ENCODE results near the gene REG4. TPM values are rescaled to one million over a fixed set of nuclear protein-coding genes. Genes with fewer than 3 reads are reported as not detected.
"Not testable (repeated sequence)": the region's sequence is repeated elsewhere in the genome, so short reads cannot be mapped to it uniquely, and the experiment has no call there.

Gene REG4
- total and polyA plus RNA-seq, 4 donors = 0.08 TPM; not detected in 3

GRCh38 chr1:119838236-119838635 is 27.0 kb upstream of the REG4 start:
- no peak overlapping the region for H3K9ac ChIP-seq (ENCODE audit: insufficient read depth in 1 of 2, low read length in 2 of 2)
- no peaks in the 10 kb centered on the region for H3K36me3 ChIP-seq (ENCODE audit: control insufficient read depth in 4 of 4, insufficient read depth in 4 of 4, low read length in 4 of 4)
- H3K9me3 ChIP-seq (ENCODE audit: control insufficient read depth in 4 of 4, insufficient read depth in 3 of 4, low read length in 3 of 4) = no peaks in the 10 kb centered on the region
- DNase-seq = no peak
- no peak overlapping the region for H3K27ac ChIP-seq (ENCODE audit: low read depth in 1 of 2, low read length in 1 of 2)
- 52 to 55% methylated on average over 3 of the region's 3 CpGs for WGBS, 2 donors
- H3K4me1 ChIP-seq (ENCODE audit: control insufficient read depth in 5 of 5, insufficient read depth in 5 of 5, low read length in 5 of 5) = no peaks in the 10 kb centered on the region
- ATAC-seq (ENCODE audit: insufficient read depth, low FRiP score) = no peak
- TF ChIP-seq CTCF (IDR thresholded peaks at IDR 0.05; ENCODE audit: control extremely low read depth, extremely low read depth) = no peak
- no peaks in the 10 kb centered on the region for H3K27me3 ChIP-seq (ENCODE audit: control insufficient read depth in 3 of 3, insufficient read depth in 3 of 3, low read length in 2 of 3)
- H3K4me3 ChIP-seq = no peak overlapping the region

- no peak overlapping the region for H3K9ac ChIP-seq (ENCODE audit: insufficient read depth in 1 of 2, low read length in 2 of 2)
- H3K9me3 ChIP-seq (ENCODE audit: control insufficient read depth in 4 of 4, insufficient read depth in 3 of 4, low read length in 3 of 4) = no peaks in the 10 kb centered on the region
- H3K36me3 ChIP-seq (ENCODE audit: control insufficient read depth in 4 of 4, insufficient read depth in 4 of 4, low read length in 4 of 4) = no peaks in the 10 kb centered on the region
- ATAC-seq (ENCODE audit: insufficient read depth, low FRiP score) (no peak), DNase-seq (no peak)
- 78 to 87% methylated on average over 4 of the region's 4 CpGs for WGBS, 2 donors
- no peak overlapping the region for H3K27ac ChIP-seq (ENCODE audit: low read depth in 1 of 2, low read length in 1 of 2)
- no peak for TF ChIP-seq CTCF (IDR thresholded peaks at IDR 0.05; ENCODE audit: control extremely low read depth, extremely low read depth)
- no peaks in the 10 kb centered on the region for H3K27me3 ChIP-seq (ENCODE audit: control insufficient read depth in 3 of 3, insufficient read depth in 3 of 3, low read length in 2 of 3)
- H3K4me1 ChIP-seq (ENCODE audit: control insufficient read depth in 5 of 5, insufficient read depth in 5 of 5, low read length in 5 of 5) = no peaks in the 10 kb centered on the region
- H3K4me3 ChIP-seq = no peak overlapping the region
These were observed 23.7 kb upstream of the REG4 start for GRCh38 chr1:119834990-119835389.

- Histone ChIP-seq H3K4me3 (no peak overlapping the region), H3K27me3 (ENCODE audit: control insufficient read depth in 3 of 3, insufficient read depth in 3 of 3, low read length in 2 of 3) (no peaks in the 10 kb centered on the region), H3K9me3 (ENCODE audit: control insufficient read depth in 4 of 4, insufficient read depth in 3 of 4, low read length in 3 of 4) (no peaks in the 10 kb centered on the region), H3K9ac (ENCODE audit: insufficient read depth in 1 of 2, low read length in 2 of 2) (no peak overlapping the region), H3K4me1 (ENCODE audit: control insufficient read depth in 5 of 5, insufficient read depth in 5 of 5, low read length in 5 of 5) (peaks cover 0 to 5% (median 0%) of the 10 kb centered on the region in 5 donors), H3K36me3 (ENCODE audit: control insufficient read depth in 4 of 4, insufficient read depth in 4 of 4, low read length in 4 of 4) (no peaks in the 10 kb centered on the region), H3K27ac (ENCODE audit: low read depth in 1 of 2, low read length in 1 of 2) (no peak overlapping the region)
- TF ChIP-seq CTCF (IDR thresholded peaks at IDR 0.05; ENCODE audit: control extremely low read depth, extremely low read depth) = no peak
- WGBS, 2 donors = 92 to 95% methylated on average over 3 of the region's 3 CpGs
- no peak for DNase-seq
- no peak for ATAC-seq (ENCODE audit: insufficient read depth, low FRiP score)
These were observed 19.8 kb upstream of the REG4 start for GRCh38 chr1:119831027-119831426.

GRCh38 chr1:119829625-119830024 is 18.4 kb upstream of the REG4 start:
- H3K4me1 ChIP-seq (ENCODE audit: control insufficient read depth in 5 of 5, insufficient read depth in 5 of 5, low read length in 5 of 5) = peaks cover 0 to 5% (median 0%) of the 10 kb centered on the region in 5 donors
- peak in 2 of 3 donors; percentile 17 to 24 for DNase-seq
- H3K27me3 ChIP-seq (ENCODE audit: control insufficient read depth in 3 of 3, insufficient read depth in 3 of 3, low read length in 2 of 3) = no peaks in the 10 kb centered on the region
- H3K36me3 ChIP-seq (ENCODE audit: control insufficient read depth in 4 of 4, insufficient read depth in 4 of 4, low read length in 4 of 4) = no peaks in the 10 kb centered on the region
- peaks cover 0 to under 1% (median 0%) of the 10 kb centered on the region in 4 donors for H3K9me3 ChIP-seq (ENCODE audit: control insufficient read depth in 4 of 4, insufficient read depth in 3 of 4, low read length in 3 of 4)
- no peak for ATAC-seq (ENCODE audit: insufficient read depth, low FRiP score)
- 71 to 79% methylated on average over 4 of the region's 4 CpGs for WGBS, 2 donors
- no peak for TF ChIP-seq CTCF (IDR thresholded peaks at IDR 0.05; ENCODE audit: control extremely low read depth, extremely low read depth)
- no peak overlapping the region for H3K9ac ChIP-seq (ENCODE audit: insufficient read depth in 1 of 2, low read length in 2 of 2)
- no peak overlapping the region for H3K27ac ChIP-seq (ENCODE audit: low read depth in 1 of 2, low read length in 1 of 2)
- H3K4me3 ChIP-seq = no peak overlapping the region

- not testable (repeated sequence) for H3K9ac ChIP-seq (ENCODE audit: insufficient read depth in 1 of 2, low read length in 2 of 2); H3K4me1 ChIP-seq (ENCODE audit: control insufficient read depth in 5 of 5, insufficient read depth in 5 of 5, low read length in 5 of 5); H3K27ac ChIP-seq (ENCODE audit: low read depth in 1 of 2, low read length in 1 of 2); H3K4me3 ChIP-seq; ATAC-seq (ENCODE audit: insufficient read depth, low FRiP score); DNase-seq; H3K27me3 ChIP-seq (ENCODE audit: control insufficient read depth in 3 of 3, insufficient read depth in 3 of 3, low read length in 2 of 3); H3K9me3 ChIP-seq (ENCODE audit: control insufficient read depth in 4 of 4, insufficient read depth in 3 of 4, low read length in 3 of 4); H3K36me3 ChIP-seq (ENCODE audit: control insufficient read depth in 4 of 4, insufficient read depth in 4 of 4, low read length in 4 of 4)
These were observed 17.7 kb upstream of the REG4 start for GRCh38 chr1:119829006-119829405.

Data from lung (tissue), 12 donors.